Tibial nerve (tissue), 4 donors: Measurements from ENCODE around the gene SAXO2. TPM values are rescaled to one million over a fixed set of nuclear protein-coding genes. Genes with fewer than 3 reads are reported as not detected.
"Not testable (repeated sequence)": the region's sequence is repeated elsewhere in the genome, so short reads cannot be mapped to it uniquely, and the experiment has no call there.

Experiments used
- DNase-seq, 2 donors: peaks; one replicate each; pipeline ENCODE4 v3.0.0-alpha.2; 2019; ENCODE audit warnings: low spot score in 2 of 2
- H3K27ac ChIP-seq, 4 donors: fragments of 200-600 bp; sonication (generic) in 3 of 4; one replicate each; pipeline ENCODE4 v1.5.1; 2017 to 2019; ENCODE audit warnings: mild to moderate bottlenecking in 1 of 4
- H3K27me3 ChIP-seq, 2 donors: fragments of 200-600 bp; sonication (generic) in 1 of 2; one replicate each; pipeline versions ENCODE4 v1.5.1 to v1.6.0; 2017 to 2019
- H3K36me3 ChIP-seq, 3 donors: fragments of 200-600 bp; sonication (generic); one replicate each; pipeline ENCODE4 v1.5.1; 2018 to 2019
- H3K4me1 ChIP-seq, 4 donors: fragments of 200-600 bp; sonication (generic) in 3 of 4; one replicate each; pipeline ENCODE4 v1.5.1; 2017 to 2019
- H3K4me3 ChIP-seq, 4 donors: fragments of 200-600 bp; sonication (generic) in 3 of 4; one replicate each; pipeline ENCODE4 v1.5.1; 2017 to 2019; ENCODE audit warnings: mild to moderate bottlenecking in 1 of 4, moderate library complexity in 1 of 4
- H3K9me3 ChIP-seq, 4 donors: fragments of 200-600 bp; sonication (generic) in 3 of 4; one replicate each; pipeline ENCODE4 v1.5.1; 2017 to 2019
- CTCF ChIP-seq, 5 experiments: fragments of 200-600 bp in 3 of 5; fragments of 450-650 bp in 2 of 5; sonication (generic) in 3 of 5; IDR thresholded peaks; one replicate each; pipeline ENCODE4 v1.5.1; 2016 to 2019; ENCODE audit warnings: antibody characterized with exemption in 5 of 5, mild to moderate bottlenecking in 3 of 5, moderate library complexity in 2 of 5
- EP300 ChIP-seq, 2 donors: sonication (generic); formaldehyde crosslinking; IDR thresholded peaks; one replicate each; pipeline ENCODE4 v1.6.1; 2017; ENCODE audit warnings: antibody characterized with exemption in 2 of 2, mild to moderate bottlenecking in 1 of 2
- POLR2A ChIP-seq, 2 donors: fragments of 450-650 bp; IDR thresholded peaks; one replicate each; pipeline ENCODE4 v1.6.1; 2017; ENCODE audit warnings: antibody characterized with exemption in 2 of 2, mild to moderate bottlenecking in 2 of 2, moderate library complexity in 2 of 2
- WGBS, 2 donors: methylation state at CpG; one replicate each; pipeline ENCODE4 v1.1.5; 2018; 5-methylcytosine and 5-hydroxymethylcytosine counted together
- total RNA-seq, 4 donors: library from RNA; depleted of rRNA; stranded (reverse); fragments of >200 nt; gene quantifications; one replicate each; pipeline ENCODE4 v1.1.0, GENCODE V29; 2016

SAXO2 gene, protein sequence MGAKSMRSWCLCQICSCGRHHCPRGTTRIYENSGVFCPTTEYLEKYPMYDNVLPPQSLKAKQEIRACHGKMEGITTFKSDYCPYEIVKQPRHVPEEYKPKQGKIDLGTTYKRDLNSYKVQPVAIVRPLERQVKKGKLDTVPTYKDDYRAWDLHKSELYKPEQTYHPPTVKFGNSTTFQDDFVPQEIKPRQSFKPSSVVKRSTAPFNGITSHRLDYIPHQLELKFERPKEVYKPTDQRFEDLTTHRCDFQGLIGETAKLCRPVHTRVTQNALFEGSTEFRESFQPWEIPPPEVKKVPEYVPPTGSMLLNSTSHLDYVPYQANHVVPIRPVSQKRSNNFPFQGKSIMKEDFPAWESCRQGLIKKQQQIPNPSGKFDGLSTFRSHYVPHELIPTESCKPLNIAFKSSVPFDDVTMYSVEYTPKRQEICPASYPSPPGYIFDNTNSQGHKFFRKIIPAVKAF
- 1 to 10 TPM in 2 of 4 donors, under 1 TPM in 1, not detected in 1; 0.78 to 2.6 (median 1.5) TPM for total RNA-seq

GRCh38 chr15:82262422-82263026 is at the start of gene SAXO2, which contains the start of gene EFL1:
Gene SAXO2 (plus strand): TSS chr15:82262818. CDS start chr15:82262880, 62 bp downstream.
Gene EFL1 (minus strand): TSS chr15:82262734. CDS start chr15:82261778, 956 bp downstream.
- H3K36me3 ChIP-seq, result peaks cover 0 to 14% (median 0%) of the 10 kb centered on the region in 3 donors
- H3K27ac ChIP-seq, result peak within 1 kb of the TSS in 3 of 4 donors; percentile 71 to 84 (median 79)
- TF ChIP-seq EP300 (IDR thresholded peaks at IDR 0.05), result peak; percentile 46 to 74
- peak in 1 of 2 donors; percentile 24 for TF ChIP-seq POLR2A (IDR thresholded peaks at IDR 0.05)
- TF ChIP-seq CTCF (IDR thresholded peaks at IDR 0.05), result no peak
- no peaks in the 10 kb centered on the region for H3K9me3 ChIP-seq
- WGBS, 2 donors, result 0% methylated on average over 42 to 52 of the region's 57 CpGs
- no peaks in the 10 kb centered on the region for H3K27me3 ChIP-seq
- peak within 1 kb of the TSS; percentile 72 to 95 (median 76) for H3K4me3 ChIP-seq
- peak; percentile 87 to 89 for DNase-seq
- H3K4me1 ChIP-seq, result peaks cover 0 to 28% (median 15%) of the 10 kb centered on the region in 4 donors

DNA sequence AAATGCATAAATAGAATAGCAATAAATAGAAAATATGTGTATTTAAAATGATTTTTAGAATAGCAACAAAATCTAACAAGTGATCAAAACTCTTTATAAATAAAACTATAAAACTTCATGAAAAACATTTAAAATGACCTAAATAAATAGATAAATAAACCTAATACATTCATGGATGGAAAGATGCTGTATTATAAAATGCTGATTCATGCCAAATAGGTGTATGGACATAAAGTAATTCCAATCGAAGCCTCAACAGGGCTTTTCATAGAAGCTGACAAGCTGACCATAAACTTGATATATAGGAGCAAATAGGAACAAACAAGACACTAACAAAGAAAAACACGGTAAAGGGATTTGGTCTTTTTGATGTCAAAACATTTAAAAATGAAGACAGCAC is 46.5 kb upstream of the SAXO2 start:
- DNase-seq, result not testable (repeated sequence)
- WGBS, 2 donors, result 67 to 68% methylated on average over 2 of the region's 2 CpGs
- peaks cover 0 to 39% (median 0%) of the 10 kb centered on the region in 3 donors for H3K36me3 ChIP-seq

GRCh38 chr15:82221535-82221934 is 41.1 kb upstream of the SAXO2 start:
- H3K27me3 ChIP-seq, DNase-seq, H3K4me1 ChIP-seq, H3K9me3 ChIP-seq, H3K4me3 ChIP-seq, H3K27ac ChIP-seq: not testable (repeated sequence)
- peaks cover 0 to 34% (median 0%) of the 10 kb centered on the region in 3 donors for H3K36me3 ChIP-seq
- 60 to 61% methylated on average over 2 of the region's 2 CpGs for WGBS, 2 donors

More for the DNA sequence above, 46.5 kb upstream of the SAXO2 start:
- not testable (repeated sequence) for H3K9me3 ChIP-seq, H3K27me3 ChIP-seq, H3K4me3 ChIP-seq, H3K4me1 ChIP-seq, H3K27ac ChIP-seq

DNA sequence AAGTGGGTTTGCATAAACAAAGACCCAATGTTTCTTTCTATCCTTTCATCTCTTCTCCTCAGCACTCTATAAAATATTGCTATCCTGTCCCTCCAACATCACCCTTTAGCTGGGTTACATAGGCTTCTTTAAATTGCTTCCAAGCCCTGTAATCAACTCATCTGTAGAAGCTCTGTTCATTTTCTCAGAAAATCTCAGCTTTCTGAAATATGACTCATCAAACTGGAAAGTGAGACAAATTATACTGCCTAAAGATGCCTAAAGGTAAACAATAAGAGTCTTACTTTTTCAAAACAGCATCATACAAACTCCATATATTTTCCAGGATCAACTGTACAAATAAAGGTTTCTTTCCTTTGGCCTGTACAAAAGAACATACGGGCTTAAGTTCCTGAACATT is 33.9 kb upstream of the SAXO2 start:
- no peak overlapping the region for H3K27ac ChIP-seq
- WGBS, 2 donors, result 77 to 83% methylated on average over 1 of the region's 1 CpG
- H3K36me3 ChIP-seq, result peaks cover 0 to 47% (median 3%) of the 10 kb centered on the region in 3 donors
- no peaks in the 10 kb centered on the region for H3K27me3 ChIP-seq
- DNase-seq, result no peak
- no peaks in the 10 kb centered on the region for H3K9me3 ChIP-seq
- H3K4me3 ChIP-seq, result no peak overlapping the region
- TF ChIP-seq POLR2A (IDR thresholded peaks at IDR 0.05) (no peak), CTCF (IDR thresholded peaks at IDR 0.05) (no peak), EP300 (IDR thresholded peaks at IDR 0.05) (no peak)
- H3K4me1 ChIP-seq, result no peaks in the 10 kb centered on the region

GRCh38 chr15:82231233-82231632 is 31.4 kb upstream of the SAXO2 start:
- Histone ChIP-seq H3K4me3 (no peak overlapping the region), H3K9me3 (no peaks in the 10 kb centered on the region), H3K36me3 (peaks cover 0 to 45% (median 3%) of the 10 kb centered on the region in 3 donors), H3K27me3 (no peaks in the 10 kb centered on the region), H3K27ac (no peak overlapping the region), H3K4me1 (no peaks in the 10 kb centered on the region)
- no peak for DNase-seq
- TF ChIP-seq CTCF (IDR thresholded peaks at IDR 0.05) (no peak), POLR2A (IDR thresholded peaks at IDR 0.05) (no peak)
- 46 to 63% methylated on average over 2 of the region's 2 CpGs for WGBS, 2 donors

DNA sequence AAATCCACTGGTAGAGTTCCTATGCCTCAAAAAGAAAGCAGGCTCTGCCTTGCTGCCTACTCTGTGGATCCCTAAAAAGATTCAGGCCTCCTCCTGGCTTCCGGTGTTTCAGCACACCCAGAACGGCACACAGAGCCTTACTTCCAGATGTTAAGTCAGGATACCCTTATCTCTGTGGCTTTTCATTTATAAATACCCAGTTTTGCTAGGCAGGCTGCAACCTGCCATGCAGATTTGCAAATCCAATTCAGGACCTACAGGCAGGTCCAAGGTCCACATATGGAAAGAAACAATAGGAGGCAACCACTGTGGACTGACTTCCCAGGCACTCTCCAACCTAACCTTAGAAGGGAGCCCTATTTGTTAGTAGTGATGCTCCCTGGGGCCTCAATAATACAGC is 30.8 kb upstream of the SAXO2 start:
- Histone ChIP-seq H3K4me3 (no peak overlapping the region), H3K27me3 (no peaks in the 10 kb centered on the region), H3K36me3 (peaks cover 0 to 41% (median 3%) of the 10 kb centered on the region in 3 donors), H3K4me1 (no peaks in the 10 kb centered on the region), H3K9me3 (no peaks in the 10 kb centered on the region), H3K27ac (no peak overlapping the region)
- WGBS, 2 donors, result 94 to 95% methylated on average over 2 of the region's 2 CpGs
- TF ChIP-seq EP300 (IDR thresholded peaks at IDR 0.05) (no peak), CTCF (IDR thresholded peaks at IDR 0.05) (no peak)
- DNase-seq, result no peak

- DNase-seq, H3K4me3 ChIP-seq, H3K4me1 ChIP-seq, H3K27ac ChIP-seq, H3K27me3 ChIP-seq, H3K9me3 ChIP-seq: not testable (repeated sequence)
- 63 to 74% methylated on average over 3 of the region's 3 CpGs for WGBS, 2 donors
- peaks cover 0 to 37% (median 6%) of the 10 kb centered on the region in 3 donors for H3K36me3 ChIP-seq
Measured at GRCh38 chr15:82237944-82238534, 24.6 kb upstream of the SAXO2 start.
